IMR-90 (cell line): ENCODE data around the gene IHH. TPM values are rescaled to one million over a fixed set of nuclear protein-coding genes. Genes with fewer than 3 reads are reported as not detected.

Experiments
- ATAC-seq: fragments of 200-7000 bp; cut with Tn5 transposase; 2 replicates; pipeline ENCODE4 v1.9.1; 2020; ENCODE audit warnings: low read depth, mild to moderate bottlenecking, moderate library complexity
- BruUV-seq: library from RNA; stranded (reverse); fragments of 400-500 nt; replicated peaks from 2 replicates; lab custom pipeline; 2021; lab: Mats Ljungman, UMichigan
- CTCF ChIA-PET: fragments of 300-600 bp; formaldehyde crosslinking; extraction: SDS; loops from one replicate; lab custom pipeline; 2021; ENCODE audit warnings: antibody characterized with exemption; lab: Yijun Ruan, JAX
- POLR2A ChIA-PET: fragments of 300-600 bp; sonication (Branson Sonifier 250); formaldehyde crosslinking; loops from one replicate; lab custom pipeline; 2022; ENCODE audit warnings: antibody characterized with exemption; ENCODE audit not compliant: unreplicated experiment; lab: Charles Lee
- DNase-seq: peaks from one replicate; pipeline ENCODE4 v3.0.0; 2013
- H2AFZ ChIP-seq: replicated peaks from 2 replicates; pipeline ENCODE3; 2013; ENCODE audit warnings: low read length, mild to moderate bottlenecking; ENCODE audit not compliant: poor library complexity
- H2AK5ac ChIP-seq: 2 replicates; pipeline ENCODE4 v1.6.1; 2013; ENCODE audit warnings: low read depth, low read length, inconsistent platforms
- H2AK9ac ChIP-seq: replicated peaks from 2 replicates; pipeline ENCODE3; 2013; ENCODE audit warnings: mild to moderate bottlenecking, low read depth, low read length, moderate library complexity; ENCODE audit not compliant: poor library complexity
- H2BK120ac ChIP-seq: 2 replicates; pipeline ENCODE4 v1.6.1; 2013; ENCODE audit warnings: low read depth, low read length, inconsistent platforms
- H2BK15ac ChIP-seq: 3 replicates; pipeline ENCODE4 v1.6.1; 2013; ENCODE audit warnings: low read depth, low read length, inconsistent platforms
- H2BK20ac ChIP-seq: 2 replicates; pipeline ENCODE4 v1.6.1; 2013; ENCODE audit warnings: low read depth, mild to moderate bottlenecking, inconsistent platforms, low read length, moderate library complexity
- H2BK5ac ChIP-seq: 2 replicates; pipeline ENCODE4 v1.6.1; 2013; ENCODE audit warnings: mild to moderate bottlenecking, low read depth, low read length, inconsistent platforms; ENCODE audit not compliant: poor library complexity, severe bottlenecking
- H3K14ac ChIP-seq: replicated peaks from 2 replicates; pipeline ENCODE4 v1.6.1; 2013; ENCODE audit warnings: low read depth, low read length, inconsistent platforms
- H3K18ac ChIP-seq: 2 replicates; pipeline ENCODE4 v1.6.1; 2013; ENCODE audit warnings: low read depth, low read length, control low read depth
- H3K23ac ChIP-seq: 2 replicates; pipeline ENCODE4 v1.6.1; 2013; ENCODE audit warnings: low read depth, low read length, inconsistent platforms
- H3K27ac ChIP-seq: 2 replicates; pipeline ENCODE4 v1.5.1; 2013; ENCODE audit warnings: mild to moderate bottlenecking, control low read depth, low read length; ENCODE audit not compliant: insufficient read depth
- H3K27me3 ChIP-seq: 2 replicates; pipeline ENCODE4 v1.6.1; 2013; ENCODE audit warnings: low read length; ENCODE audit not compliant: control insufficient read depth, insufficient read depth
- H3K36me3 ChIP-seq: 2 replicates; pipeline ENCODE4 v1.6.1; 2013; ENCODE audit warnings: low read length, mixed read lengths; ENCODE audit not compliant: control insufficient read depth, insufficient read depth
- H3K4ac ChIP-seq: 2 replicates; pipeline ENCODE4 v1.6.1; 2013; ENCODE audit warnings: low read depth, low read length, inconsistent platforms
- H3K4me1 ChIP-seq: 2 replicates; pipeline ENCODE4 v1.6.1; 2013; ENCODE audit warnings: low read length, mixed read lengths; ENCODE audit not compliant: control insufficient read depth, insufficient read depth
- H3K4me2 ChIP-seq: 2 replicates; pipeline ENCODE4 v1.6.1; 2013; ENCODE audit warnings: low read depth, mild to moderate bottlenecking, control low read depth, low read length, moderate library complexity
- H3K4me3 ChIP-seq: 2 replicates; pipeline ENCODE4 v1.5.1; 2013; ENCODE audit warnings: low read depth, mild to moderate bottlenecking, control low read depth, low read length, moderate library complexity; ENCODE audit not compliant: insufficient read depth
- H3K56ac ChIP-seq: 2 replicates; pipeline ENCODE4 v1.6.1; 2013; ENCODE audit warnings: low read length, inconsistent platforms; ENCODE audit not compliant: insufficient read depth; ENCODE audit errors: extremely low read depth
- H3K79me1 ChIP-seq, 2 experiments: 2 replicates each; pipeline ENCODE4 v1.6.1; 2013; ENCODE audit warnings: low read length in 2 of 2, inconsistent platforms in 1 of 2, low read depth in 1 of 2
- H3K9ac ChIP-seq: 2 replicates; pipeline ENCODE4 v1.6.1; 2013; ENCODE audit warnings: low read depth, low read length, control low read depth
- H3K9me1 ChIP-seq: 2 replicates; pipeline ENCODE4 v1.6.1; 2013; ENCODE audit warnings: low read length, inconsistent platforms; ENCODE audit not compliant: insufficient read depth
- H3K9me3 ChIP-seq: 2 replicates; pipeline ENCODE4 v1.6.1; 2013; ENCODE audit warnings: low read length; ENCODE audit not compliant: control insufficient read depth, insufficient read depth
- H4K20me1 ChIP-seq: 2 replicates; pipeline ENCODE4 v1.6.1; 2013; ENCODE audit warnings: low read length, inconsistent platforms; ENCODE audit not compliant: insufficient read depth
- H4K5ac ChIP-seq: 2 replicates; pipeline ENCODE4 v1.6.1; 2013; ENCODE audit warnings: mild to moderate bottlenecking, low read depth, low read length, control low read depth
- H4K8ac ChIP-seq, 2 experiments: 2 replicates each; pipeline ENCODE4 v1.6.1; 2013; ENCODE audit warnings: low read depth in 2 of 2, low read length in 2 of 2, control low read depth in 1 of 2, inconsistent platforms in 1 of 2
- H4K91ac ChIP-seq: 2 replicates; pipeline ENCODE4 v1.6.1; 2013; ENCODE audit warnings: low read depth, low read length, inconsistent platforms; ENCODE audit not compliant: insufficient read depth
- MAFK ChIP-seq: IDR thresholded peaks from 2 replicates; pipeline ENCODE4 v1.6.1; 2012; ENCODE audit warnings: low read depth, low read length, improper control_type of control experiment
- MAZ ChIP-seq: IDR thresholded peaks from 2 replicates; pipeline ENCODE4 v1.6.1; 2012; ENCODE audit warnings: low read depth, mild to moderate bottlenecking, low read length, improper control_type of control experiment, moderate library complexity, borderline replicate concordance
- NFE2L2 ChIP-seq: fragments of 150-350 bp; IDR thresholded peaks from 2 replicates; pipeline ENCODE4 v1.6.1; 2016; ENCODE audit warnings: low read depth, mild to moderate bottlenecking, low read length
- WGBS, 2 experiments: methylation state at CpG; one replicate each; pipeline versions ENCODE4 v1.1.5 to v1.1.7; 2013; ENCODE audit warnings: missing lambda C conversion rate in 2 of 2; ENCODE audit not compliant: insufficient read length in 1 of 2; ENCODE audit errors: extremely low coverage in 2 of 2; 5-methylcytosine and 5-hydroxymethylcytosine counted together
- dilution Hi-C: fragments of 300-500 bp; cut with HindIII; formaldehyde crosslinking; loops from one replicate; pipeline ENCODE4 v1.14.3; 2018; ENCODE audit warnings: low sequenced_read_pairs; ENCODE audit not compliant: unreplicated experiment
- in situ Hi-C: fragments of 300-500 bp; cut with MboI; formaldehyde crosslinking; loops from 3 replicates; pipeline ENCODE4 v1.14.3; 2019; ENCODE audit warnings: low sequenced_read_pairs, inconsistent platforms, mixed read lengths
- intact Hi-C: fragments of 100-400 bp; cut with micrococcal nuclease; formaldehyde crosslinking; loops from 2 replicates; pipeline ENCODE4 v1.10.0; 2022
- polyA plus RNA-seq, 3 experiments: library from polyadenylated mRNA; depleted of rRNA; stranded (reverse); fragments of >200 nt; gene quantifications; 2 replicates each; pipeline ENCODE4 v1.2.3, GENCODE V29; 2012; ENCODE audit warnings: low replicate concordance in 1 of 3
- total RNA-seq: library from RNA; depleted of rRNA; stranded (reverse); fragments of >200 nt; gene quantifications from 2 replicates; pipeline ENCODE4 v1.2.3, GENCODE V29; 2012
- TF ChIP-seq, protein P1 (sequence below): conservative IDR thresholded peaks from 2 replicates; pipeline ENCODE4 v1.5.1; 2012; ENCODE audit warnings: mild to moderate bottlenecking, low read depth, low read length, improper control_type of control experiment
- TF ChIP-seq, protein P2 (sequence below): fragments of 150-350 bp; IDR thresholded peaks from 2 replicates; pipeline ENCODE4 v1.6.1; 2016; ENCODE audit warnings: low read depth, mild to moderate bottlenecking, low read length, moderate library complexity, borderline replicate concordance
- TF ChIP-seq, protein P3 (sequence below): fragments of 150-350 bp; IDR thresholded peaks from 2 replicates; pipeline ENCODE4 v1.6.1; 2017; ENCODE audit warnings: mild to moderate bottlenecking, antibody characterized with exemption, low read length, low read depth

The IHH gene
- total and polyA plus RNA-seq, 2 of the 4 experiments (the other 2 are of a cell fraction): not detected

DNA sequence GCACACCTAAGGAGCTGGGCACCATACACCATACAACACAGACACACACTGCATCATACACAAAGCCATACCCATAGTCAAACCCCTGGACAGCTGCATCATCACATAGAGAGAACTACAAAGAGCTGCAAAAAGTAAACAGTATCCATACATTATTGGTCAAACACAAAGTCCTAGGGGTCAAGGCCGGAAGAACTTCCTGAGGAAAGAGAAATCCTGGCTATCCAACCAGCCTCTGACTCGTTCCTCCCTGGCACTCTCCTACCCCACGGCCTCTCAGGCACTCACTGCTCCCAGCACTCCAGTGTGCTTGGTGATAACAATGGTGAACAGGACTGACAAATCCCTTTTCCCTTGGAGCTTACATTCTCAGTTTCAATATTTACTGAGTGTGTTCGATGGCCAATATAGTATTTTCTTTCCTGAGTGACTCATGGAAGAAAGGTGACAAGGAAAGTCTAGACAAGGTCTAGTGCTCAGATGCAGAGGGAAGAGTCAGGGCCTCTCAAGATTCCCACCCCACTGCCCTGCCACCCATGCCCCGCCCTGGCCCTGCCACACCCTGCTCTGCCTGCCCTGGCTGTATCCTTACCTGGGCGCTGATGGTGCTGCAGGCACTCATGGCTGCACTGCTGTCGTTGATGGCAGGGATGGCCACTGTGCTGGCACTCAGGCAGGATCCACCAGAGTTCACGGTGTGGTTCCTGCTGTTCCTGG, 22.8 kb downstream of the IHH start:
- no peak for ATAC-seq
- in situ Hi-C loops: no loop called here
- Histone ChIP-seq H4K5ac (no peak overlapping the region), H2BK20ac (no peak overlapping the region), H4K91ac (no peak overlapping the region), H3K56ac (no peak overlapping the region), H3K4ac (no peak overlapping the region), H2BK5ac (no peak overlapping the region), H3K36me3 (no peaks in the 10 kb centered on the region), H3K9ac (no peak overlapping the region), H3K79me1 (no peaks in the 10 kb centered on the region), H3K27ac (no peak overlapping the region), H2BK120ac (no peak overlapping the region), H2AK9ac (no peak overlapping the region), H3K4me3 (no peak overlapping the region), H3K18ac (no peak overlapping the region), H3K4me2 (no peak overlapping the region), H2AK5ac (no peak overlapping the region), H3K4me1 (no peaks in the 10 kb centered on the region), H2BK15ac (no peak overlapping the region), H3K9me3 (no peaks in the 10 kb centered on the region), H2AFZ (no peak overlapping the region), H4K20me1 (no peaks in the 10 kb centered on the region), H3K27me3 (peaks cover 46% of the 10 kb centered on the region), H3K23ac (no peak overlapping the region), H3K14ac (no peak overlapping the region), H3K9me1 (no peaks in the 10 kb centered on the region), H4K8ac (no peak overlapping the region)
- CTCF ChIA-PET: interaction anchor here (1.4 kb wide), 1 partner anchor 8 kb away, joined by 5 read pairs; no protein-coding TSS in a partner anchor
- DNase-seq: no peak
- 24% methylated on average over 3 of the region's 8 CpGs; no CpG with 5 or more reads in 1 of the 2 experiments for WGBS, 2 experiments
- dilution Hi-C loops: no loop called here
- intact Hi-C loops: no loop called here
- BruUV-seq: no TSS peak
- TF ChIP-seq, protein P1, sequence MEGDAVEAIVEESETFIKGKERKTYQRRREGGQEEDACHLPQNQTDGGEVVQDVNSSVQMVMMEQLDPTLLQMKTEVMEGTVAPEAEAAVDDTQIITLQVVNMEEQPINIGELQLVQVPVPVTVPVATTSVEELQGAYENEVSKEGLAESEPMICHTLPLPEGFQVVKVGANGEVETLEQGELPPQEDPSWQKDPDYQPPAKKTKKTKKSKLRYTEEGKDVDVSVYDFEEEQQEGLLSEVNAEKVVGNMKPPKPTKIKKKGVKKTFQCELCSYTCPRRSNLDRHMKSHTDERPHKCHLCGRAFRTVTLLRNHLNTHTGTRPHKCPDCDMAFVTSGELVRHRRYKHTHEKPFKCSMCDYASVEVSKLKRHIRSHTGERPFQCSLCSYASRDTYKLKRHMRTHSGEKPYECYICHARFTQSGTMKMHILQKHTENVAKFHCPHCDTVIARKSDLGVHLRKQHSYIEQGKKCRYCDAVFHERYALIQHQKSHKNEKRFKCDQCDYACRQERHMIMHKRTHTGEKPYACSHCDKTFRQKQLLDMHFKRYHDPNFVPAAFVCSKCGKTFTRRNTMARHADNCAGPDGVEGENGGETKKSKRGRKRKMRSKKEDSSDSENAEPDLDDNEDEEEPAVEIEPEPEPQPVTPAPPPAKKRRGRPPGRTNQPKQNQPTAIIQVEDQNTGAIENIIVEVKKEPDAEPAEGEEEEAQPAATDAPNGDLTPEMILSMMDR: no peak
- TF ChIP-seq, protein P2, sequence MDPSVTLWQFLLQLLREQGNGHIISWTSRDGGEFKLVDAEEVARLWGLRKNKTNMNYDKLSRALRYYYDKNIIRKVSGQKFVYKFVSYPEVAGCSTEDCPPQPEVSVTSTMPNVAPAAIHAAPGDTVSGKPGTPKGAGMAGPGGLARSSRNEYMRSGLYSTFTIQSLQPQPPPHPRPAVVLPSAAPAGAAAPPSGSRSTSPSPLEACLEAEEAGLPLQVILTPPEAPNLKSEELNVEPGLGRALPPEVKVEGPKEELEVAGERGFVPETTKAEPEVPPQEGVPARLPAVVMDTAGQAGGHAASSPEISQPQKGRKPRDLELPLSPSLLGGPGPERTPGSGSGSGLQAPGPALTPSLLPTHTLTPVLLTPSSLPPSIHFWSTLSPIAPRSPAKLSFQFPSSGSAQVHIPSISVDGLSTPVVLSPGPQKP: no peak
- TF ChIP-seq MAZ (no peak), MAFK (no peak), NFE2L2 (no peak)
- TF ChIP-seq, protein P3, sequence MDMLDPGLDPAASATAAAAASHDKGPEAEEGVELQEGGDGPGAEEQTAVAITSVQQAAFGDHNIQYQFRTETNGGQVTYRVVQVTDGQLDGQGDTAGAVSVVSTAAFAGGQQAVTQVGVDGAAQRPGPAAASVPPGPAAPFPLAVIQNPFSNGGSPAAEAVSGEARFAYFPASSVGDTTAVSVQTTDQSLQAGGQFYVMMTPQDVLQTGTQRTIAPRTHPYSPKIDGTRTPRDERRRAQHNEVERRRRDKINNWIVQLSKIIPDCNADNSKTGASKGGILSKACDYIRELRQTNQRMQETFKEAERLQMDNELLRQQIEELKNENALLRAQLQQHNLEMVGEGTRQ: no peak
- POLR2A ChIA-PET: no interaction called here
